HCT116 (cell line): ENCODE measurements around the gene CD200. TPM values are rescaled to one million over a fixed set of nuclear protein-coding genes. Genes with fewer than 3 reads are reported as not detected.

Experiments
- ATAC-seq: fragments of 200-7000 bp; cut with Tn5 transposase; 2 replicates; pipeline ENCODE4 v1.9.1; 2020; ENCODE audit warnings: mild to moderate bottlenecking, moderate library complexity
- BruUV-seq: library from RNA; stranded (reverse); fragments of 400-500 nt; replicated peaks from 2 replicates; lab custom pipeline; 2021; lab: Mats Ljungman, UMichigan
- CTCF ChIA-PET: fragments of 300-600 bp; sonication (Branson Sonifier 250); formaldehyde crosslinking; loops from one replicate; lab custom pipeline; 2021; ENCODE audit warnings: antibody characterized with exemption; lab: Charles Lee
- POLR2A ChIA-PET: fragments of 300-600, 350-600 bp; sonication (Branson Sonifier 250); formaldehyde crosslinking; loops from one replicate; lab custom pipeline; 2021; ENCODE audit warnings: antibody characterized with exemption; lab: Charles Lee
- RAD21 ChIA-PET, 2 experiments: fragments of 300-600 bp; sonication (Branson Sonifier 250); formaldehyde crosslinking; loops; one replicate each; lab custom pipeline; 2023; ENCODE audit warnings: low total read pairs in 2 of 2; ENCODE audit not compliant: uncharacterized antibody in 2 of 2, unreplicated experiment in 2 of 2, low non-redundant PET in 1 of 2; lab: Charles Lee
- DNase-seq: peaks from one replicate; pipeline ENCODE4 v3.0.0-alpha.2; 2010; ENCODE audit warnings: low read depth, low spot score
- H2AFZ ChIP-seq: fragments of 200-600 bp; shearing (Covaris generic), sonication (generic); 2 replicates; pipeline ENCODE4 v1.6.1; 2017; ENCODE audit warnings: low read depth, mixed run types, mixed read lengths, antibody characterized with exemption, low read length; ENCODE audit not compliant: poor library complexity, severe bottlenecking
- H3K27ac ChIP-seq: 2 replicates; pipeline ENCODE4 v1.5.1; 2012; ENCODE audit warnings: low read depth, low read length
- H3K27me3 ChIP-seq: fragments of 200-600 bp; sonication (generic); 2 replicates; pipeline ENCODE4 v1.6.1; 2016; ENCODE audit warnings: mixed run types, low read length, mixed read lengths; ENCODE audit not compliant: insufficient read depth
- H3K36me3 ChIP-seq, 2 experiments: fragments of 200-500 bp in 1 of 2; fragments of 200-600 bp in 1 of 2; sonication (Bioruptor generic) in 1 of 2; sonication (generic) in 1 of 2; 2 replicates each; pipeline versions ENCODE4 v1.5.1 to v1.6.1; 2014 to 2016; ENCODE audit warnings: low read length in 2 of 2, inconsistent platforms in 1 of 2, mixed read lengths in 1 of 2, mixed run types in 1 of 2; ENCODE audit not compliant: insufficient read depth in 2 of 2, control insufficient read depth in 1 of 2
- H3K4me1 ChIP-seq, 2 experiments: fragments of 200-600 bp in 1 of 2; sonication (generic) in 1 of 2; 2 replicates each; pipeline versions ENCODE4 v1.5.1 to v1.6.1; 2012 to 2017; ENCODE audit warnings: low read length in 2 of 2, inconsistent platforms in 1 of 2, mild to moderate bottlenecking in 1 of 2, mixed read lengths in 1 of 2, mixed run types in 1 of 2, moderate library complexity in 1 of 2; ENCODE audit not compliant: insufficient read depth in 2 of 2, control insufficient read depth in 1 of 2
- H3K4me2 ChIP-seq: fragments of 200-600 bp; sonication (generic); 2 replicates; pipeline ENCODE4 v1.6.1; 2017; ENCODE audit warnings: mixed run types, low read length, mixed read lengths
- H3K4me3 ChIP-seq, 2 experiments: fragments of 200-600 bp in 1 of 2; sonication (generic) in 1 of 2; replicated peaks in 1 of 2; 2 replicates each; pipeline ENCODE4 v1.5.1; 2011 to 2016; ENCODE audit warnings: low read length in 2 of 2, control low read depth in 1 of 2, low read depth in 1 of 2, mild to moderate bottlenecking in 1 of 2, mixed read lengths in 1 of 2, mixed run types in 1 of 2
- H3K79me2 ChIP-seq: fragments of 200-600 bp; sonication (generic); 2 replicates; pipeline ENCODE4 v1.6.1; 2017; ENCODE audit warnings: mild to moderate bottlenecking, mixed run types, low read length, moderate library complexity, mixed read lengths; ENCODE audit not compliant: insufficient read depth
- H3K9ac ChIP-seq: fragments of 200-600 bp; sonication (generic); 2 replicates; pipeline ENCODE4 v1.6.1; 2016; ENCODE audit warnings: low read length, mixed read lengths
- H3K9me2 ChIP-seq: fragments of 200-600 bp; sonication (generic), shearing (Covaris generic); 2 replicates; pipeline ENCODE4 v1.6.1; 2017; ENCODE audit warnings: mixed run types, mild to moderate bottlenecking, moderate library complexity; ENCODE audit not compliant: insufficient read depth
- H3K9me3 ChIP-seq, 2 experiments: fragments of 200-500 bp in 1 of 2; fragments of 200-600 bp in 1 of 2; sonication (Bioruptor generic) in 1 of 2; sonication (generic) in 1 of 2; 2 replicates each; pipeline ENCODE4 v1.6.1; 2014 to 2017; ENCODE audit warnings: low read length in 2 of 2, mixed read lengths in 2 of 2, inconsistent platforms in 1 of 2, low read depth in 1 of 2, mild to moderate bottlenecking in 1 of 2, mixed run types in 1 of 2, moderate library complexity in 1 of 2; ENCODE audit not compliant: control insufficient read depth in 1 of 2, insufficient read depth in 1 of 2
- H4K20me1 ChIP-seq: fragments of 200-600 bp; sonication (generic), shearing (Covaris generic); 2 replicates; pipeline ENCODE4 v1.6.1; 2017; ENCODE audit warnings: mixed run types, mild to moderate bottlenecking, moderate library complexity; ENCODE audit not compliant: insufficient read depth
- CEBPB ChIP-seq: IDR thresholded peaks from 2 replicates; pipeline ENCODE4 v1.6.1; 2012; ENCODE audit warnings: low read depth
- ELF1 ChIP-seq: IDR thresholded peaks from 2 replicates; pipeline ENCODE4 v1.6.1; 2012; ENCODE audit warnings: low read depth, borderline replicate concordance
- EZH2 ChIP-seq: fragments of 200-600 bp; sonication (generic); IDR thresholded peaks from 2 replicates; pipeline ENCODE4 v1.6.1; 2017; ENCODE audit warnings: antibody characterized with exemption, mixed run types
- EZH2phosphoT487 ChIP-seq: fragments of 200-600 bp; IDR thresholded peaks from 2 replicates; pipeline ENCODE4 v1.6.1; 2018; ENCODE audit warnings: antibody characterized with exemption, borderline replicate concordance
- POLR2A ChIP-seq: IDR thresholded peaks from 2 replicates; pipeline ENCODE4 v1.7.0; 2011; ENCODE audit warnings: borderline replicate concordance; ENCODE audit not compliant: insufficient read depth, insufficient read length; ENCODE audit errors: extremely low read depth
- POLR2AphosphoS5 ChIP-seq: IDR thresholded peaks from 2 replicates; pipeline ENCODE4 v1.6.1; 2011; ENCODE audit warnings: mild to moderate bottlenecking, low read depth, low read length, moderate library complexity
- RAD21 ChIP-seq: IDR thresholded peaks from 2 replicates; pipeline ENCODE4 v1.6.1; 2012; ENCODE audit warnings: low read depth, mild to moderate bottlenecking
- SP1 ChIP-seq: IDR thresholded peaks from 2 replicates; pipeline ENCODE4 v1.6.1; 2012; ENCODE audit warnings: low read depth
- SRF ChIP-seq: IDR thresholded peaks from 2 replicates; pipeline ENCODE4 v1.6.1; 2012; ENCODE audit warnings: low read depth
- intact Hi-C: fragments of 100-400 bp; cut with micrococcal nuclease; formaldehyde crosslinking; loops from 2 replicates; pipeline ENCODE4 v1.10.0; 2022
- total RNA-seq: library from RNA; stranded (reverse); gene quantifications from one replicate; pipeline ENCODE4 v1.2.1, GENCODE V29; 2021; ENCODE audit not compliant: unreplicated experiment
- TF ChIP-seq, protein P1 (sequence below): IDR thresholded peaks from 2 replicates; pipeline ENCODE4 v1.6.1; 2012; ENCODE audit warnings: low read depth
- TF ChIP-seq, protein P2 (sequence below): IDR thresholded peaks from 2 replicates; pipeline ENCODE4 v1.6.1; 2012
- TF ChIP-seq, protein P3 (sequence below), 3 experiments: fragments of 200-600 bp in 1 of 3; sonication (generic) in 1 of 3; IDR thresholded peaks in 2 of 3; conservative IDR thresholded peaks in 1 of 3; 2 replicates each; pipeline ENCODE4 v1.5.1; 2012 to 2017; ENCODE audit warnings: low read depth in 2 of 3, low read length in 2 of 3, antibody characterized with exemption in 1 of 3, borderline replicate concordance in 1 of 3, control low read depth in 1 of 3, mild to moderate bottlenecking in 1 of 3, mixed read lengths in 1 of 3, mixed run types in 1 of 3, moderate library complexity in 1 of 3; ENCODE audit not compliant: insufficient read depth in 1 of 3
- TF ChIP-seq, protein P4 (sequence below): IDR thresholded peaks from 2 replicates; pipeline ENCODE4 v1.6.1; 2012

The CD200 gene
- total RNA-seq, 1 experiment from 2014 or later = not detected

DNA sequence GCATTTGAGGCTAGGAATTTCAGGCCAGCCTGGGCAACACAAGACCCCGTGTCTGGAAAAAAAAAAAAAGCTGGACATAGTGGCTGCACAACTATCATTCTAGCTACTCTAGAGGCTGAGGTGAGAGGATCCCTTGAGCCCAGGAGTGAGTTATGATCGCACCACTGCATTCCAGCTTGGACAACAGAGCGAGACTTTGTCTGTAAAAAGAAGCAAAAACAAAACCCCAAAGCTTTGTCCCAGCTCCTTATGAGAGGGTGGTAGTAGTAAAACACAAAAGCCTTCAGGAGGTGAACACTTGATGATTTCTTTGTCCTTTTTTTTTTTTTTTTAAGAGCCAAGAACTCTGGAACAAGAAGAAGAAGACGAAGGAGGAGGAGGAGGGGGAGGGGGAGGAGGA is 1.1 kb upstream of the CD200 start:
- no peaks in the 10 kb centered on the region for H4K20me1 ChIP-seq
- no peaks in the 10 kb centered on the region for H3K36me3 ChIP-seq
- intact Hi-C loops = no loop called here
- ATAC-seq = no peak
- ChIA-PET CTCF (interaction anchor here (0.7 kb wide), 2 partner anchors 28 to 404 kb away, joined by 3 to 5 read pairs; no protein-coding TSS in a partner anchor), POLR2A (no interaction called here), RAD21 (interaction anchor here in 1 of 2 experiments (0.7 kb wide), 1 partner anchor 212 kb away, joined by 5 read pairs; no protein-coding TSS in a partner anchor)
- H3K27ac ChIP-seq = no peak overlapping the region
- no peak for DNase-seq
- no peak overlapping the region for H3K9ac ChIP-seq
- no peak overlapping the region for H3K4me3 ChIP-seq
- no TSS peak for BruUV-seq
- no peak overlapping the region for H3K4me2 ChIP-seq
- no peaks in the 10 kb centered on the region for H3K27me3 ChIP-seq
- TF ChIP-seq POLR2A = no peak
- TF ChIP-seq RAD21 = no peak
- no peak for TF ChIP-seq EZH2phosphoT487
- TF ChIP-seq, protein P1, sequence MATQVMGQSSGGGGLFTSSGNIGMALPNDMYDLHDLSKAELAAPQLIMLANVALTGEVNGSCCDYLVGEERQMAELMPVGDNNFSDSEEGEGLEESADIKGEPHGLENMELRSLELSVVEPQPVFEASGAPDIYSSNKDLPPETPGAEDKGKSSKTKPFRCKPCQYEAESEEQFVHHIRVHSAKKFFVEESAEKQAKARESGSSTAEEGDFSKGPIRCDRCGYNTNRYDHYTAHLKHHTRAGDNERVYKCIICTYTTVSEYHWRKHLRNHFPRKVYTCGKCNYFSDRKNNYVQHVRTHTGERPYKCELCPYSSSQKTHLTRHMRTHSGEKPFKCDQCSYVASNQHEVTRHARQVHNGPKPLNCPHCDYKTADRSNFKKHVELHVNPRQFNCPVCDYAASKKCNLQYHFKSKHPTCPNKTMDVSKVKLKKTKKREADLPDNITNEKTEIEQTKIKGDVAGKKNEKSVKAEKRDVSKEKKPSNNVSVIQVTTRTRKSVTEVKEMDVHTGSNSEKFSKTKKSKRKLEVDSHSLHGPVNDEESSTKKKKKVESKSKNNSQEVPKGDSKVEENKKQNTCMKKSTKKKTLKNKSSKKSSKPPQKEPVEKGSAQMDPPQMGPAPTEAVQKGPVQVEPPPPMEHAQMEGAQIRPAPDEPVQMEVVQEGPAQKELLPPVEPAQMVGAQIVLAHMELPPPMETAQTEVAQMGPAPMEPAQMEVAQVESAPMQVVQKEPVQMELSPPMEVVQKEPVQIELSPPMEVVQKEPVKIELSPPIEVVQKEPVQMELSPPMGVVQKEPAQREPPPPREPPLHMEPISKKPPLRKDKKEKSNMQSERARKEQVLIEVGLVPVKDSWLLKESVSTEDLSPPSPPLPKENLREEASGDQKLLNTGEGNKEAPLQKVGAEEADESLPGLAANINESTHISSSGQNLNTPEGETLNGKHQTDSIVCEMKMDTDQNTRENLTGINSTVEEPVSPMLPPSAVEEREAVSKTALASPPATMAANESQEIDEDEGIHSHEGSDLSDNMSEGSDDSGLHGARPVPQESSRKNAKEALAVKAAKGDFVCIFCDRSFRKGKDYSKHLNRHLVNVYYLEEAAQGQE = no peak
- no peak for TF ChIP-seq EZH2
- TF ChIP-seq SRF = no peak
- TF ChIP-seq, protein P2, sequence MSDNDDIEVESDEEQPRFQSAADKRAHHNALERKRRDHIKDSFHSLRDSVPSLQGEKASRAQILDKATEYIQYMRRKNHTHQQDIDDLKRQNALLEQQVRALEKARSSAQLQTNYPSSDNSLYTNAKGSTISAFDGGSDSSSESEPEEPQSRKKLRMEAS = no peak
- TF ChIP-seq SP1 = no peak
- TF ChIP-seq CEBPB = no peak
- no peak for TF ChIP-seq POLR2AphosphoS5
- no peak for TF ChIP-seq ELF1
- TF ChIP-seq, protein P3, sequence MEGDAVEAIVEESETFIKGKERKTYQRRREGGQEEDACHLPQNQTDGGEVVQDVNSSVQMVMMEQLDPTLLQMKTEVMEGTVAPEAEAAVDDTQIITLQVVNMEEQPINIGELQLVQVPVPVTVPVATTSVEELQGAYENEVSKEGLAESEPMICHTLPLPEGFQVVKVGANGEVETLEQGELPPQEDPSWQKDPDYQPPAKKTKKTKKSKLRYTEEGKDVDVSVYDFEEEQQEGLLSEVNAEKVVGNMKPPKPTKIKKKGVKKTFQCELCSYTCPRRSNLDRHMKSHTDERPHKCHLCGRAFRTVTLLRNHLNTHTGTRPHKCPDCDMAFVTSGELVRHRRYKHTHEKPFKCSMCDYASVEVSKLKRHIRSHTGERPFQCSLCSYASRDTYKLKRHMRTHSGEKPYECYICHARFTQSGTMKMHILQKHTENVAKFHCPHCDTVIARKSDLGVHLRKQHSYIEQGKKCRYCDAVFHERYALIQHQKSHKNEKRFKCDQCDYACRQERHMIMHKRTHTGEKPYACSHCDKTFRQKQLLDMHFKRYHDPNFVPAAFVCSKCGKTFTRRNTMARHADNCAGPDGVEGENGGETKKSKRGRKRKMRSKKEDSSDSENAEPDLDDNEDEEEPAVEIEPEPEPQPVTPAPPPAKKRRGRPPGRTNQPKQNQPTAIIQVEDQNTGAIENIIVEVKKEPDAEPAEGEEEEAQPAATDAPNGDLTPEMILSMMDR (IDR thresholded peaks at IDR 0.05 in 2 of 3, conservative IDR thresholded peaks at IDR 0.05 in 1 of 3; ENCODE audit: borderline replicate concordance in 1 of 3, insufficient read depth in 1 of 3, low read depth in 2 of 3, low read length in 2 of 3) = no peak
- TF ChIP-seq, protein P4, sequence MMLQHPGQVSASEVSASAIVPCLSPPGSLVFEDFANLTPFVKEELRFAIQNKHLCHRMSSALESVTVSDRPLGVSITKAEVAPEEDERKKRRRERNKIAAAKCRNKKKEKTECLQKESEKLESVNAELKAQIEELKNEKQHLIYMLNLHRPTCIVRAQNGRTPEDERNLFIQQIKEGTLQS = no peak
- no peaks in the 10 kb centered on the region for H3K79me2 ChIP-seq
- no peaks in the 10 kb centered on the region for H3K4me1 ChIP-seq
- H3K9me2 ChIP-seq = no peaks in the 10 kb centered on the region
- no peaks in the 10 kb centered on the region for H3K9me3 ChIP-seq
- no peak overlapping the region for H2AFZ ChIP-seq
